SK-N-SH (cell line): ENCODE results near the gene SCYGR7. TPM values are rescaled to one million over a fixed set of nuclear protein-coding genes. Genes with fewer than 3 reads are reported as not detected.

Source experiments
- CTCF ChIA-PET: fragments of 300-600, 350-600 bp; formaldehyde crosslinking; extraction: SDS; loops from one replicate; lab custom pipeline; 2021; lab: Yijun Ruan, JAX
- POLR2A ChIA-PET: fragments of 350-600 bp; sonication (Branson Sonifier 250); formaldehyde crosslinking; extraction: SDS; loops from one replicate; lab custom pipeline; 2020; ENCODE audit warnings: antibody characterized with exemption, inconsistent platforms; lab: Yijun Ruan, JAX
- DNase-seq: peaks from one replicate; pipeline ENCODE4 v3.0.0; 2012
- H2AFZ ChIP-seq: fragments of 200-600 bp; sonication (generic); 2 replicates; pipeline ENCODE4 v1.8.1; 2016; ENCODE audit warnings: antibody characterized with exemption, mild to moderate bottlenecking, low read depth
- H3F3A ChIP-seq: fragments of 200-600 bp; sonication (generic); replicated peaks from 2 replicates; pipeline ENCODE3; 2016; ENCODE audit warnings: antibody characterized with exemption, mild to moderate bottlenecking; ENCODE audit not compliant: insufficient read depth
- H3K27ac ChIP-seq, 2 experiments: fragments of 200-500 bp in 1 of 2; fragments of 200-600 bp in 1 of 2; sonication (Bioruptor generic) in 1 of 2; sonication (generic), shearing (Covaris generic) in 1 of 2; 2 replicates each; pipeline versions ENCODE4 v1.5.1 to v1.6.1; 2014 to 2016; ENCODE audit warnings: low read depth in 2 of 2, inconsistent platforms in 1 of 2, low read length in 1 of 2, mild to moderate bottlenecking in 1 of 2, mixed read lengths in 1 of 2
- H3K27me3 ChIP-seq: fragments of 200-600 bp; sonication (generic), shearing (Covaris generic); 2 replicates; pipeline ENCODE4 v1.6.1; 2016; ENCODE audit warnings: mixed run types; ENCODE audit not compliant: insufficient read depth
- H3K36me3 ChIP-seq, 2 experiments: fragments of 200-500 bp in 1 of 2; fragments of 200-600 bp in 1 of 2; sonication (Bioruptor generic) in 1 of 2; sonication (generic) in 1 of 2; replicated peaks in 1 of 2; 2 replicates each; pipeline versions ENCODE3 to v1.5.1; 2014 to 2016; ENCODE audit warnings: low read length in 1 of 2, mild to moderate bottlenecking in 1 of 2; ENCODE audit not compliant: insufficient read depth in 2 of 2, control insufficient read depth in 1 of 2
- H3K4me1 ChIP-seq, 2 experiments: fragments of 200-500 bp in 1 of 2; fragments of 200-600 bp in 1 of 2; sonication (Bioruptor generic) in 1 of 2; sonication (generic), shearing (Covaris generic) in 1 of 2; 2 replicates each; pipeline versions ENCODE4 v1.5.1 to v1.6.1; 2014 to 2016; ENCODE audit warnings: low read depth in 1 of 2, low read length in 1 of 2, mixed run types in 1 of 2; ENCODE audit not compliant: insufficient read depth in 2 of 2, control insufficient read depth in 1 of 2
- H3K4me2 ChIP-seq: fragments of 200-600 bp; sonication (generic), shearing (Covaris generic); 2 replicates; pipeline ENCODE4 v1.6.1; 2017; ENCODE audit warnings: mixed run types
- H3K4me3 ChIP-seq, 2 experiments: fragments of 200-500 bp in 1 of 2; fragments of 200-600 bp in 1 of 2; sonication (Bioruptor generic) in 1 of 2; sonication (generic), shearing (Covaris generic) in 1 of 2; 2 replicates each; pipeline versions ENCODE4 v1.5.1 to v1.8.1; 2014 to 2016; ENCODE audit warnings: low read depth in 2 of 2, inconsistent platforms in 1 of 2, low read length in 1 of 2, mild to moderate bottlenecking in 1 of 2, mixed read lengths in 1 of 2, moderate library complexity in 1 of 2
- H3K79me2 ChIP-seq: fragments of 200-600 bp; sonication (generic); 2 replicates; pipeline ENCODE4 v1.8.1; 2017; ENCODE audit warnings: mild to moderate bottlenecking; ENCODE audit not compliant: insufficient read depth
- H3K9ac ChIP-seq: fragments of 200-600 bp; sonication (generic); 2 replicates; pipeline ENCODE4 v1.6.1; 2017; ENCODE audit warnings: mixed run types
- H3K9me2 ChIP-seq: fragments of 200-600 bp; sonication (generic); 2 replicates; pipeline ENCODE4 v1.6.1; 2017; ENCODE audit warnings: mixed run types
- H3K9me3 ChIP-seq: fragments of 200-600 bp; sonication (generic); 2 replicates; pipeline ENCODE4 v1.6.1; 2017; ENCODE audit warnings: mixed run types, mild to moderate bottlenecking, moderate library complexity
- H4K20me1 ChIP-seq: fragments of 200-600 bp; sonication (generic); 2 replicates; pipeline ENCODE4 v1.6.1; 2017; ENCODE audit warnings: mild to moderate bottlenecking, mixed run types; ENCODE audit not compliant: insufficient read depth
- CTCF ChIP-seq: fragments of 200-600 bp; sonication (generic); IDR thresholded peaks from 2 replicates; pipeline ENCODE4 v1.6.1; 2017; ENCODE audit warnings: antibody characterized with exemption, mild to moderate bottlenecking, moderate library complexity
- ELF1 ChIP-seq: IDR thresholded peaks from 2 replicates; pipeline ENCODE4 v1.4.0; 2012
- FOXJ3 ChIP-seq: sonication (generic); formaldehyde crosslinking; IDR thresholded peaks from 2 replicates; pipeline ENCODE4 v1.5.1; 2020; ENCODE audit warnings: mild to moderate bottlenecking, missing genetic modification reagents
- IRF3 ChIP-seq: fragments of 150-350 bp; IDR thresholded peaks from 2 replicates; pipeline ENCODE4 v1.6.1; 2016; ENCODE audit warnings: mild to moderate bottlenecking, low read depth, low read length
- MXI1 ChIP-seq: IDR thresholded peaks from 2 replicates; pipeline ENCODE4 v1.6.1; 2012; ENCODE audit warnings: mild to moderate bottlenecking, low read depth, low read length, improper control_type of control experiment
- NFIC ChIP-seq: IDR thresholded peaks from 2 replicates; pipeline ENCODE4 v1.4.0; 2012; ENCODE audit warnings: borderline replicate concordance
- NRF1 ChIP-seq: IDR thresholded peaks from 2 replicates; pipeline ENCODE4 v1.6.1; 2012; ENCODE audit warnings: low read depth, mild to moderate bottlenecking, low read length
- SIN3A ChIP-seq: IDR thresholded peaks from 2 replicates; pipeline ENCODE4 v1.6.1; 2012; ENCODE audit warnings: low read depth, mild to moderate bottlenecking, low read length, moderate library complexity, borderline replicate concordance
- ZBTB33 ChIP-seq: IDR thresholded peaks from 2 replicates; pipeline ENCODE4 v1.4.0; 2012; ENCODE audit warnings: low read depth, borderline replicate concordance
- WGBS: methylation state at CpG from one replicate; pipeline ENCODE4 v1.1.6; 2017; ENCODE audit warnings: low lambda C conversion rate; 5-methylcytosine and 5-hydroxymethylcytosine counted together
- polyA plus RNA-seq, 3 experiments: library from polyadenylated mRNA; depleted of rRNA; stranded (reverse); fragments of >200 nt; gene quantifications; 2 replicates each; pipeline ENCODE4 v1.2.3, GENCODE V29; 2012

Gene SCYGR7
- polyA plus RNA-seq, 1 of the 3 experiments (the other 2 are of a cell fraction), result not detected

GRCh38 chr2:227716501-227716900 is 11.6 kb upstream of the SCYGR7 start:
- TF ChIP-seq NRF1 (no peak), IRF3 (no peak), ZBTB33 (no peak), MXI1 (no peak), ELF1 (no peak)
- no peaks in the 10 kb centered on the region for H4K20me1 ChIP-seq
- no peaks in the 10 kb centered on the region for H3F3A ChIP-seq
- no peak overlapping the region for H2AFZ ChIP-seq
- DNase-seq, result no peak
- H3K36me3 ChIP-seq, result no peaks in the 10 kb centered on the region
- H3K4me2 ChIP-seq, result no peak overlapping the region
- WGBS, result 34% methylated on average over 2 of the region's 2 CpGs
- no peak overlapping the region for H3K4me3 ChIP-seq
- no peaks in the 10 kb centered on the region for H3K9me3 ChIP-seq
- peaks cover 3 to 4% of the 10 kb centered on the region in 2 experiments; a peak in 1 of 4 replicates for H3K4me1 ChIP-seq
- no peaks in the 10 kb centered on the region for H3K79me2 ChIP-seq
- no peak overlapping the region for H3K27ac ChIP-seq
- CTCF ChIA-PET, result no interaction called here
- H3K9me2 ChIP-seq, result no peaks in the 10 kb centered on the region
- no peak overlapping the region for H3K9ac ChIP-seq
- POLR2A ChIA-PET, result no interaction called here
- peaks cover 39% of the 10 kb centered on the region; the same call in 1 of the 2 replicates for H3K27me3 ChIP-seq

- CTCF ChIA-PET, result interaction anchor here (0.7 kb wide), 1 partner anchor 149 kb away, joined by 3 read pairs; no protein-coding TSS in a partner anchor
- peak; percentile 47 for TF ChIP-seq NFIC
- no peak for TF ChIP-seq FOXJ3
- TF ChIP-seq MXI1, result peak; percentile 28; the same call in 1 of the 2 replicates
- 0 out of 2 replicates have a peak, but pooled peaks have one; percentile 13 for TF ChIP-seq CTCF
- no peak for TF ChIP-seq SIN3A
- Histone ChIP-seq H4K20me1 (no peaks in the 10 kb centered on the region), H3K9me3 (no peaks in the 10 kb centered on the region), H3K36me3 (no peaks in the 10 kb centered on the region), H3K27ac (no peak within 1 kb of the TSS), H2AFZ (peak within 1 kb of the TSS; percentile 85), H3F3A (no peaks in the 10 kb centered on the region), H3K9me2 (no peaks in the 10 kb centered on the region), H3K4me1 (peaks cover 3 to 4% of the 10 kb centered on the region in 2 experiments; a peak in 1 of 4 replicates), H3K27me3 (peaks cover 31% of the 10 kb centered on the region; the same call in 1 of the 2 replicates), H3K79me2 (no peaks in the 10 kb centered on the region), H3K4me3 (peak within 1 kb of the TSS; percentile 47 to 64), H3K4me2 (peak within 1 kb of the TSS; percentile 78), H3K9ac (no peak within 1 kb of the TSS)
- 7% methylated on average over 18 of the region's 35 CpGs for WGBS
- DNase-seq, result peak; percentile 86
- POLR2A ChIA-PET, result no interaction called here
These were observed 10.2 kb upstream of the SCYGR7 start, which contains the start of gene SLC19A3 for GRCh38 chr2:227717687-227718567. Gene SLC19A3 (minus strand): TSS chr2:227718028. CDS start chr2:227702318, 15,710 bp downstream.
